ENCODE results near the gene SLC44A4. TPM values are rescaled to one million over a fixed set of nuclear protein-coding genes. Genes with fewer than 3 reads are reported as not detected.

SLC44A4 gene
- total and polyA plus RNA-seq, 9 of the 15 experiments (the other 6 are each of a cell fraction or from before 2014, with no cell fraction given): 7.9 to 18.6 (median 11.2) TPM

DNA sequence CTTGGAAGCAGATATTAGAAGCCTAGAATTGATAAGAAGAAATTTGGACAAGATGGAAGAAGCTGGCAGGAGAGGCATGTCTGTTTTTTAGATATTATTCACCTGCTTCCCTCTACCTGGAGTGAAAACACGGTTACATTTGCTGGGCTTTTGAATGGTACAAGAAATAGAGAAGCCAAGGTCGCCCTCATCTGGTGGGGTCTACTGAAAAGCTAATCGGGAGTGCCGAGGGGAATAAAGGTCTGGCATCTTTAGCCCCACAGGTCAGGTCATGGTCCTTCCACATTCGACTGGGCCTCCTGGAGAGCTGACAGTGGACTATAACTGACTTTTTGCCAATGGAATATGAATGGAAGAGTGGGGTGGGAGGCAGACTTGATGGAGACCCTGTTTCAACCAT, 44.1 kb upstream of the SLC44A4 start (continued):
- TF ChIP-seq, protein P1, sequence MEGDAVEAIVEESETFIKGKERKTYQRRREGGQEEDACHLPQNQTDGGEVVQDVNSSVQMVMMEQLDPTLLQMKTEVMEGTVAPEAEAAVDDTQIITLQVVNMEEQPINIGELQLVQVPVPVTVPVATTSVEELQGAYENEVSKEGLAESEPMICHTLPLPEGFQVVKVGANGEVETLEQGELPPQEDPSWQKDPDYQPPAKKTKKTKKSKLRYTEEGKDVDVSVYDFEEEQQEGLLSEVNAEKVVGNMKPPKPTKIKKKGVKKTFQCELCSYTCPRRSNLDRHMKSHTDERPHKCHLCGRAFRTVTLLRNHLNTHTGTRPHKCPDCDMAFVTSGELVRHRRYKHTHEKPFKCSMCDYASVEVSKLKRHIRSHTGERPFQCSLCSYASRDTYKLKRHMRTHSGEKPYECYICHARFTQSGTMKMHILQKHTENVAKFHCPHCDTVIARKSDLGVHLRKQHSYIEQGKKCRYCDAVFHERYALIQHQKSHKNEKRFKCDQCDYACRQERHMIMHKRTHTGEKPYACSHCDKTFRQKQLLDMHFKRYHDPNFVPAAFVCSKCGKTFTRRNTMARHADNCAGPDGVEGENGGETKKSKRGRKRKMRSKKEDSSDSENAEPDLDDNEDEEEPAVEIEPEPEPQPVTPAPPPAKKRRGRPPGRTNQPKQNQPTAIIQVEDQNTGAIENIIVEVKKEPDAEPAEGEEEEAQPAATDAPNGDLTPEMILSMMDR (IDR thresholded peaks at IDR 0.05 in 2 of 3, conservative IDR thresholded peaks at IDR 0.05 in 1 of 3; ENCODE audit: insufficient read depth in 2 of 3, low read depth in 1 of 3, low read length in 3 of 3): peak; percentile 50 to 61 (median 58)
- TF ChIP-seq, protein P2, sequence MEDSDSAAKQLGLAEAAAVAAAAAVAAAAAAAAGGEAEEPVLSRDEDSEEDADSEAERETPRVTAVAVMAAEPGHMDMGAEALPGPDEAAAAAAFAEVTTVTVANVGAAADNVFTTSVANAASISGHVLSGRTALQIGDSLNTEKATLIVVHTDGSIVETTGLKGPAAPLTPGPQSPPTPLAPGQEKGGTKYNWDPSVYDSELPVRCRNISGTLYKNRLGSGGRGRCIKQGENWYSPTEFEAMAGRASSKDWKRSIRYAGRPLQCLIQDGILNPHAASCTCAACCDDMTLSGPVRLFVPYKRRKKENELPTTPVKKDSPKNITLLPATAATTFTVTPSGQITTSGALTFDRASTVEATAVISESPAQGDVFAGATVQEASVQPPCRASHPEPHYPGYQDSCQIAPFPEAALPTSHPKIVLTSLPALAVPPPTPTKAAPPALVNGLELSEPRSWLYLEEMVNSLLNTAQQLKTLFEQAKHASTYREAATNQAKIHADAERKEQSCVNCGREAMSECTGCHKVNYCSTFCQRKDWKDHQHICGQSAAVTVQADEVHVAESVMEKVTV (CRISPR knock-in tag; IDR thresholded peaks at IDR 0.05): peak; percentile 49
- peak; percentile 29; the same call in 1 of the 2 replicates for TF ChIP-seq SMC3 (conservative IDR thresholded peaks at IDR 0.05; ENCODE audit: insufficient read depth, low read depth, low read length)
- peak; percentile 78; the same call in 1 of the 2 replicates for TF ChIP-seq ZBTB17 (CRISPR knock-in tag; IDR thresholded peaks at IDR 0.05)
- TF ChIP-seq, protein P3, sequence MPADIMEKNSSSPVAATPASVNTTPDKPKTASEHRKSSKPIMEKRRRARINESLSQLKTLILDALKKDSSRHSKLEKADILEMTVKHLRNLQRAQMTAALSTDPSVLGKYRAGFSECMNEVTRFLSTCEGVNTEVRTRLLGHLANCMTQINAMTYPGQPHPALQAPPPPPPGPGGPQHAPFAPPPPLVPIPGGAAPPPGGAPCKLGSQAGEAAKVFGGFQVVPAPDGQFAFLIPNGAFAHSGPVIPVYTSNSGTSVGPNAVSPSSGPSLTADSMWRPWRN (IDR thresholded peaks at IDR 0.05; ENCODE audit: low read depth): no peak
- peak; percentile 27; the same call in 1 of the 2 replicates for TF ChIP-seq CTBP1 (IDR thresholded peaks at IDR 0.05; ENCODE audit: borderline replicate concordance)
- TF ChIP-seq, protein P4, sequence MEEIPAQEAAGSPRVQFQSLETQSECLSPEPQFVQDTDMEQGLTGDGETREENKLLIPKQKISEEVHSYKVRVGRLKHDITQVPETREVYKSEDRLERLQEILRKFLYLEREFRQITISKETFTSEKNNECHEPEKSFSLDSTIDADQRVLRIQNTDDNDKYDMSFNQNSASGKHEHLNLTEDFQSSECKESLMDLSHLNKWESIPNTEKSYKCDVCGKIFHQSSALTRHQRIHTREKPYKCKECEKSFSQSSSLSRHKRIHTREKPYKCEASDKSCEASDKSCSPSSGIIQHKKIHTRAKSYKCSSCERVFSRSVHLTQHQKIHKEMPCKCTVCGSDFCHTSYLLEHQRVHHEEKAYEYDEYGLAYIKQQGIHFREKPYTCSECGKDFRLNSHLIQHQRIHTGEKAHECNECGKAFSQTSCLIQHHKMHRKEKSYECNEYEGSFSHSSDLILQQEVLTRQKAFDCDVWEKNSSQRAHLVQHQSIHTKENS (CRISPR knock-in tag; IDR thresholded peaks at IDR 0.05): no peak
